HEK293 (cell line): Measurements from ENCODE around the gene ADCY4.

Experiments used
- EGR2 ChIP-seq: fragments of 450-650 bp; formaldehyde crosslinking; IDR thresholded peaks from 2 replicates; pipeline ENCODE4 v1.5.1; 2016; ENCODE audit warnings: low read depth, missing biosample characterization, missing genetic modification characterization
- GLIS2 ChIP-seq: fragments of 450-650 bp; formaldehyde crosslinking; IDR thresholded peaks from 2 replicates; pipeline ENCODE4 v1.5.1; 2016; ENCODE audit warnings: missing biosample characterization, missing genetic modification characterization
- MYNN ChIP-seq: fragments of 450-650 bp; formaldehyde crosslinking; IDR thresholded peaks from 2 replicates; pipeline ENCODE4 v1.5.1; 2016; ENCODE audit warnings: missing biosample characterization, missing genetic modification characterization, borderline replicate concordance
- PRDM1 ChIP-seq: fragments of 450-650 bp; formaldehyde crosslinking; IDR thresholded peaks from 2 replicates; pipeline ENCODE4; 2016; ENCODE audit warnings: missing biosample characterization, missing genetic modification characterization
- SP7 ChIP-seq: fragments of 450-650 bp; formaldehyde crosslinking; IDR thresholded peaks from 2 replicates; pipeline ENCODE4 v1.5.1; 2016; ENCODE audit warnings: missing biosample characterization, missing genetic modification characterization
- WT1 ChIP-seq: fragments of 450-650 bp; formaldehyde crosslinking; IDR thresholded peaks from 2 replicates; pipeline ENCODE4 v1.5.1; 2016; ENCODE audit warnings: missing biosample characterization, missing genetic modification characterization
- ZBTB1 ChIP-seq: fragments of 450-650 bp; formaldehyde crosslinking; IDR thresholded peaks from 2 replicates; pipeline ENCODE4 v1.5.1; 2016; ENCODE audit warnings: missing biosample characterization, missing genetic modification characterization
- ZBTB17 ChIP-seq: fragments of 450-650 bp; formaldehyde crosslinking; IDR thresholded peaks from 2 replicates; pipeline ENCODE4 v1.5.1; 2016; ENCODE audit warnings: missing biosample characterization, missing genetic modification characterization
- ZBTB21 ChIP-seq: fragments of 450-650 bp; formaldehyde crosslinking; IDR thresholded peaks from 2 replicates; pipeline ENCODE4 v1.5.1; 2017; ENCODE audit warnings: missing biosample characterization, missing genetic modification characterization
- ZNF132 ChIP-seq: fragments of 450-650 bp; formaldehyde crosslinking; IDR thresholded peaks from 2 replicates; pipeline ENCODE4 v1.5.1; 2017; ENCODE audit warnings: missing biosample characterization, missing genetic modification characterization, borderline replicate concordance
- ZNF175 ChIP-seq: fragments of 450-650 bp; formaldehyde crosslinking; IDR thresholded peaks from 2 replicates; pipeline ENCODE4 v1.5.1; 2016; ENCODE audit warnings: missing biosample characterization, missing genetic modification characterization
- ZNF223 ChIP-seq: fragments of 450-650 bp; formaldehyde crosslinking; IDR thresholded peaks from 2 replicates; pipeline ENCODE4 v1.5.1; 2016; ENCODE audit warnings: missing biosample characterization, missing genetic modification characterization
- ZNF248 ChIP-seq: fragments of 450-650 bp; formaldehyde crosslinking; IDR thresholded peaks from 2 replicates; pipeline ENCODE4 v1.5.1; 2017; ENCODE audit warnings: missing biosample characterization, missing genetic modification characterization
- ZNF266 ChIP-seq: fragments of 450-650 bp; formaldehyde crosslinking; IDR thresholded peaks from 2 replicates; pipeline ENCODE4 v1.5.1; 2016; ENCODE audit warnings: missing biosample characterization, missing genetic modification characterization, low read depth
- ZNF274 ChIP-seq, 2 experiments: fragments of 200-500 bp in 1 of 2; fragments of 450-650 bp in 1 of 2; sonication (Bioruptor generic) in 1 of 2; formaldehyde crosslinking in 1 of 2; IDR thresholded peaks; 2 replicates each; pipeline versions ENCODE4 v1.5.1 to v1.6.1; 2014 to 2016; ENCODE audit warnings: borderline replicate concordance in 1 of 2, inconsistent platforms in 1 of 2, low read length in 1 of 2, missing biosample characterization in 1 of 2, missing genetic modification characterization in 1 of 2
- ZNF292 ChIP-seq: fragments of 450-650 bp; formaldehyde crosslinking; IDR thresholded peaks from 2 replicates; pipeline ENCODE4 v1.5.1; 2016; ENCODE audit warnings: low read depth, missing biosample characterization, missing genetic modification characterization, borderline replicate concordance
- ZNF302 ChIP-seq: fragments of 450-650 bp; formaldehyde crosslinking; IDR thresholded peaks from 2 replicates; pipeline ENCODE4 v1.5.1; 2016; ENCODE audit warnings: missing biosample characterization, missing genetic modification characterization, low read depth
- ZNF366 ChIP-seq: fragments of 450-650 bp; formaldehyde crosslinking; conservative IDR thresholded peaks from 2 replicates; pipeline ENCODE4 v1.5.1; 2016; ENCODE audit warnings: missing biosample characterization, missing genetic modification characterization
- ZNF433 ChIP-seq: fragments of 450-650 bp; formaldehyde crosslinking; IDR thresholded peaks from 2 replicates; pipeline ENCODE4 v1.5.1; 2016; ENCODE audit warnings: missing biosample characterization, missing genetic modification characterization, low read depth
- ZNF510 ChIP-seq: fragments of 450-650 bp; formaldehyde crosslinking; IDR thresholded peaks from 2 replicates; pipeline ENCODE4 v1.5.1; 2018; ENCODE audit warnings: mild to moderate bottlenecking, missing genetic modification characterization, missing biosample characterization; ENCODE audit not compliant: insufficient replicate concordance
- ZNF514 ChIP-seq: fragments of 450-650 bp; formaldehyde crosslinking; IDR thresholded peaks from 2 replicates; pipeline ENCODE4 v1.5.1; 2016; ENCODE audit warnings: missing biosample characterization, missing genetic modification characterization
- ZNF555 ChIP-seq: fragments of 450-650 bp; formaldehyde crosslinking; conservative IDR thresholded peaks from 2 replicates; pipeline ENCODE4 v1.5.1; 2017; ENCODE audit warnings: missing biosample characterization, mild to moderate bottlenecking, missing genetic modification characterization, inconsistent platforms
- ZNF560 ChIP-seq: fragments of 450-650 bp; formaldehyde crosslinking; IDR thresholded peaks from 2 replicates; pipeline ENCODE4 v1.5.1; 2017; ENCODE audit warnings: missing biosample characterization, missing genetic modification characterization, borderline replicate concordance
- ZNF624 ChIP-seq: fragments of 450-650 bp; formaldehyde crosslinking; IDR thresholded peaks from 2 replicates; pipeline ENCODE4 v1.5.1; 2017; ENCODE audit warnings: missing biosample characterization, missing genetic modification characterization
- ZNF654 ChIP-seq: fragments of 450-650 bp; formaldehyde crosslinking; IDR thresholded peaks from 2 replicates; pipeline ENCODE4 v1.5.1; 2016; ENCODE audit warnings: low read depth, missing biosample characterization, missing genetic modification characterization
- ZNF791 ChIP-seq: fragments of 450-650 bp; formaldehyde crosslinking; IDR thresholded peaks from 2 replicates; pipeline ENCODE4 v1.5.1; 2016; ENCODE audit warnings: missing biosample characterization, missing genetic modification characterization
- ZNF837 ChIP-seq: fragments of 450-650 bp; formaldehyde crosslinking; IDR thresholded peaks from 2 replicates; pipeline ENCODE4 v1.5.1; 2016; ENCODE audit warnings: missing biosample characterization, missing genetic modification characterization
- ZNF843 ChIP-seq: fragments of 450-650 bp; formaldehyde crosslinking; IDR thresholded peaks from 2 replicates; pipeline ENCODE4 v1.5.1; 2016; ENCODE audit warnings: missing biosample characterization, missing genetic modification characterization
- TF ChIP-seq, protein P1 (sequence below): fragments of 450-650 bp; formaldehyde crosslinking; IDR thresholded peaks from 2 replicates; pipeline ENCODE4 v1.5.1; 2016; ENCODE audit warnings: missing biosample characterization, missing genetic modification characterization
- TF ChIP-seq, protein P2 (sequence below): fragments of 450-650 bp; formaldehyde crosslinking; IDR thresholded peaks from 2 replicates; pipeline ENCODE4 v1.5.1; 2016; ENCODE audit warnings: missing biosample characterization, missing genetic modification characterization
- TF ChIP-seq, protein P3 (sequence below): fragments of 450-650 bp; formaldehyde crosslinking; IDR thresholded peaks from 2 replicates; pipeline ENCODE4 v1.5.1; 2017; ENCODE audit warnings: missing biosample characterization, missing genetic modification characterization
- TF ChIP-seq, protein P4 (sequence below): fragments of 450-650 bp; formaldehyde crosslinking; IDR thresholded peaks from 2 replicates; pipeline ENCODE4 v1.5.1; 2016; ENCODE audit warnings: missing biosample characterization, missing genetic modification characterization
- TF ChIP-seq, protein P5 (sequence below): fragments of 450-650 bp; IDR thresholded peaks from 2 replicates; pipeline ENCODE4 v1.5.1; 2018; ENCODE audit warnings: missing biosample characterization, mild to moderate bottlenecking, missing genetic modification characterization

The ADCY4 gene

DNA sequence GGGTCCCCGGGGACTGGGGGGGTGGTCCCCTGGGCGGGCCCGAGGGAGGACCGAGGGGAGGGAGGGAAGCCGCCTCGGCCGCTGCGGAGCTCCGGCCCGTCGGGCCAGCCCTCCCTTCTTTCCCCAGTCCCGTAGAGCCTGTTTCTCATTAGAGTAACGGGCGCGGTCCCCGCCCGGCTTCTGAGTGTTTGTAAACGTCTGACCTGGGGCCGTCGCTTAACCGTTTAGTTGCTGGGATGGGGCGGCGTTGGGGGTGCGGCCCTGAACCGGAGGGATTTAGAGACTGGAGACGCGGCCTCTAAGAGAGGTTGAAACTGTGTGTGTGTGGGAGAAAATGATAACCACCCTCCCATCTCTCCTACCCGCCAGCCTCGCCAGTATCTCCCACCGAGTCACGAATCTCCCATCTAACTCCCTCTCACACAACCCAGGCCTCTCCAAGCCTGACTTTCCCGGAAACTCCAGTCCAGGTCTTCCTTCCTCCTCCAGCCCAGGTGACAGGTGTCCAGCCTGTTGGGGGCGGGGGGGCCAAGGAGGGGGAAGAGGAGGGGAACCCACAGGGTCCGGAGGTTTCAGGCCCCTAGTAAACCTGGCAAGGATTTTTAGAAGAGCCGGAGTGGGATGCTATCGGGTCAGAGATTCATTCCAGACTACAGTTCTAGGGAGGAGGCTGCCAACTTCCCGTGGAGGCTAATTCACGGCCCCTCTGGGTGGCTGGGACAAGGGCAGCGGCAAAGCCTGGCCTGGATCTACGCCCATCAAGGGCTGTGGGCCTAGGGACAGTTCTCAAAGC lies 32.0 kb upstream of the ADCY4 start (continued):
- TF ChIP-seq, protein P1, sequence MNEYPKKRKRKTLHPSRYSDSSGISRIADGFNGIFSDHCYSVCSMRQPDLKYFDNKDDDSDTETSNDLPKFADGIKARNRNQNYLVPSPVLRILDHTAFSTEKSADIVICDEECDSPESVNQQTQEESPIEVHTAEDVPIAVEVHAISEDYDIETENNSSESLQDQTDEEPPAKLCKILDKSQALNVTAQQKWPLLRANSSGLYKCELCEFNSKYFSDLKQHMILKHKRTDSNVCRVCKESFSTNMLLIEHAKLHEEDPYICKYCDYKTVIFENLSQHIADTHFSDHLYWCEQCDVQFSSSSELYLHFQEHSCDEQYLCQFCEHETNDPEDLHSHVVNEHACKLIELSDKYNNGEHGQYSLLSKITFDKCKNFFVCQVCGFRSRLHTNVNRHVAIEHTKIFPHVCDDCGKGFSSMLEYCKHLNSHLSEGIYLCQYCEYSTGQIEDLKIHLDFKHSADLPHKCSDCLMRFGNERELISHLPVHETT: peak; percentile 59; the same call in 1 of the 2 replicates
- TF ChIP-seq ZNF302 (tag by site-specific recombination) (no peak), ZNF560 (tag by site-specific recombination) (no peak), ZNF132 (tag by site-specific recombination) (no peak), ZNF837 (tag by site-specific recombination) (no peak), ZNF624 (no peak), ZNF654 (tag by site-specific recombination) (no peak), ZNF433 (tag by site-specific recombination) (no peak), EGR2 (tag by site-specific recombination) (peak; percentile 59; the same call in 1 of the 2 replicates), ZNF292 (tag by site-specific recombination) (no peak), ZNF555 (tag by site-specific recombination) (no peak), ZNF366 (tag by site-specific recombination) (peak; percentile 72), ZNF514 (no peak), ZNF266 (tag by site-specific recombination) (no peak), ZNF791 (tag by site-specific recombination) (no peak), PRDM1 (tag by site-specific recombination) (no peak), ZNF248 (tag by site-specific recombination) (no peak), ZBTB21 (tag by site-specific recombination) (0 out of 2 replicates have a peak, but pooled peaks have one; percentile 6), ZBTB17 (peak; percentile 87), ZNF510 (tag by site-specific recombination) (no peak), GLIS2 (tag by site-specific recombination) (peak; percentile 95), SP7 (peak; percentile 56; the same call in 1 of the 2 replicates), ZNF843 (tag by site-specific recombination) (no peak), WT1 (tag by site-specific recombination) (peak; percentile 83), ZNF274 (IDR thresholded peaks at IDR 0.05; ENCODE audit: low read length) (no peak), ZNF274 (tag by site-specific recombination; IDR thresholded peaks at IDR 0.05; ENCODE audit: borderline replicate concordance) (no peak), ZBTB1 (tag by site-specific recombination) (no peak), ZNF223 (tag by site-specific recombination) (no peak), MYNN (tag by site-specific recombination) (no peak), ZNF175 (tag by site-specific recombination) (no peak)
- TF ChIP-seq, protein P2, sequence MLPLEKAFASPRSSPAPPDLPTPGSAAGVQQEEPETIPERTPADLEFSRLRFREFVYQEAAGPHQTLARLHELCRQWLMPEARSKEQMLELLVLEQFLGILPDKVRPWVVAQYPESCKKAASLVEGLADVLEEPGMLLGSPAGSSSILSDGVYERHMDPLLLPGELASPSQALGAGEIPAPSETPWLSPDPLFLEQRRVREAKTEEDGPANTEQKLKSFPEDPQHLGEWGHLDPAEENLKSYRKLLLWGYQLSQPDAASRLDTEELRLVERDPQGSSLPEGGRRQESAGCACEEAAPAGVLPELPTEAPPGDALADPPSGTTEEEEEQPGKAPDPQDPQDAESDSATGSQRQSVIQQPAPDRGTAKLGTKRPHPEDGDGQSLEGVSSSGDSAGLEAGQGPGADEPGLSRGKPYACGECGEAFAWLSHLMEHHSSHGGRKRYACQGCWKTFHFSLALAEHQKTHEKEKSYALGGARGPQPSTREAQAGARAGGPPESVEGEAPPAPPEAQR (tag by site-specific recombination): peak; percentile 43; the same call in 1 of the 2 replicates
- TF ChIP-seq, protein P3, sequence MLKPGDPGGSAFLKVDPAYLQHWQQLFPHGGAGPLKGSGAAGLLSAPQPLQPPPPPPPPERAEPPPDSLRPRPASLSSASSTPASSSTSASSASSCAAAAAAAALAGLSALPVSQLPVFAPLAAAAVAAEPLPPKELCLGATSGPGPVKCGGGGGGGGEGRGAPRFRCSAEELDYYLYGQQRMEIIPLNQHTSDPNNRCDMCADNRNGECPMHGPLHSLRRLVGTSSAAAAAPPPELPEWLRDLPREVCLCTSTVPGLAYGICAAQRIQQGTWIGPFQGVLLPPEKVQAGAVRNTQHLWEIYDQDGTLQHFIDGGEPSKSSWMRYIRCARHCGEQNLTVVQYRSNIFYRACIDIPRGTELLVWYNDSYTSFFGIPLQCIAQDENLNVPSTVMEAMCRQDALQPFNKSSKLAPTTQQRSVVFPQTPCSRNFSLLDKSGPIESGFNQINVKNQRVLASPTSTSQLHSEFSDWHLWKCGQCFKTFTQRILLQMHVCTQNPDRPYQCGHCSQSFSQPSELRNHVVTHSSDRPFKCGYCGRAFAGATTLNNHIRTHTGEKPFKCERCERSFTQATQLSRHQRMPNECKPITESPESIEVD (tag by site-specific recombination): no peak
- TF ChIP-seq, protein P4, sequence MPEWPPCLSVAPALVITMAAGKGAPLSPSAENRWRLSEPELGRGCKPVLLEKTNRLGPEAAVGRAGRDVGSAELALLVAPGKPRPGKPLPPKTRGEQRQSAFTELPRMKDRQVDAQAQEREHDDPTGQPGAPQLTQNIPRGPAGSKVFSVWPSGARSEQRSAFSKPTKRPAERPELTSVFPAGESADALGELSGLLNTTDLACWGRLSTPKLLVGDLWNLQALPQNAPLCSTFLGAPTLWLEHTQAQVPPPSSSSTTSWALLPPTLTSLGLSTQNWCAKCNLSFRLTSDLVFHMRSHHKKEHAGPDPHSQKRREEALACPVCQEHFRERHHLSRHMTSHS (tag by site-specific recombination): no peak
- TF ChIP-seq, protein P5, sequence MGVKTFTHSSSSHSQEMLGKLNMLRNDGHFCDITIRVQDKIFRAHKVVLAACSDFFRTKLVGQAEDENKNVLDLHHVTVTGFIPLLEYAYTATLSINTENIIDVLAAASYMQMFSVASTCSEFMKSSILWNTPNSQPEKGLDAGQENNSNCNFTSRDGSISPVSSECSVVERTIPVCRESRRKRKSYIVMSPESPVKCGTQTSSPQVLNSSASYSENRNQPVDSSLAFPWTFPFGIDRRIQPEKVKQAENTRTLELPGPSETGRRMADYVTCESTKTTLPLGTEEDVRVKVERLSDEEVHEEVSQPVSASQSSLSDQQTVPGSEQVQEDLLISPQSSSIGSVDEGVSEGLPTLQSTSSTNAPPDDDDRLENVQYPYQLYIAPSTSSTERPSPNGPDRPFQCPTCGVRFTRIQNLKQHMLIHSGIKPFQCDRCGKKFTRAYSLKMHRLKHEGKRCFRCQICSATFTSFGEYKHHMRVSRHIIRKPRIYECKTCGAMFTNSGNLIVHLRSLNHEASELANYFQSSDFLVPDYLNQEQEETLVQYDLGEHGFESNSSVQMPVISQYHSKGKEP: no peak
